H9 (cell line): ENCODE results near the gene MBIP. TPM values are rescaled to one million over a fixed set of nuclear protein-coding genes. Genes with fewer than 3 reads are reported as not detected.

Source experiments
- DNase-seq: peaks from one replicate; pipeline ENCODE4 v3.0.0-alpha.2; 2017
- H2AFZ ChIP-seq: one replicate; pipeline ENCODE4 v1.6.1; 2013; ENCODE audit warnings: mild to moderate bottlenecking, low read length, control low read depth, moderate library complexity
- H2AK5ac ChIP-seq: 2 replicates; pipeline ENCODE4 v1.6.1; 2013; ENCODE audit warnings: low read length, control low read depth, mixed read lengths; ENCODE audit not compliant: insufficient read length
- H2BK120ac ChIP-seq: one replicate; pipeline ENCODE4 v1.6.1; 2013; ENCODE audit warnings: low read depth, mild to moderate bottlenecking, low read length, control low read depth, inconsistent platforms; ENCODE audit not compliant: poor library complexity, severe bottlenecking
- H2BK12ac ChIP-seq: 2 replicates; pipeline ENCODE4 v1.6.1; 2013; ENCODE audit warnings: low read length, control low read depth, mixed read lengths, low read depth; ENCODE audit not compliant: insufficient read length
- H2BK15ac ChIP-seq: 2 replicates; pipeline ENCODE4 v1.6.1; 2013; ENCODE audit warnings: low read depth, low read length, control low read depth
- H2BK20ac ChIP-seq: one replicate; pipeline ENCODE4 v1.6.1; 2013; ENCODE audit warnings: low read depth, mild to moderate bottlenecking, low read length, control low read depth, inconsistent platforms; ENCODE audit not compliant: poor library complexity, severe bottlenecking
- H2BK5ac ChIP-seq: 2 replicates; pipeline ENCODE4 v1.6.1; 2013; ENCODE audit warnings: low read length, control low read depth, mixed read lengths; ENCODE audit not compliant: insufficient read length
- H3K14ac ChIP-seq: 2 replicates; pipeline ENCODE4 v1.6.1; 2013; ENCODE audit warnings: low read length, control low read depth; ENCODE audit not compliant: insufficient read depth
- H3K18ac ChIP-seq: 2 replicates; pipeline ENCODE4 v1.6.1; 2013; ENCODE audit warnings: low read depth, mild to moderate bottlenecking, mixed read lengths, low read length, control low read depth; ENCODE audit not compliant: insufficient read length
- H3K23ac ChIP-seq: 2 replicates; pipeline ENCODE4 v1.6.1; 2013; ENCODE audit warnings: low read length, control low read depth, mixed read lengths, low read depth; ENCODE audit not compliant: insufficient read length
- H3K23me2 ChIP-seq: 2 replicates; pipeline ENCODE4 v1.6.1; 2013; ENCODE audit warnings: low read depth, mild to moderate bottlenecking, mixed read lengths, low read length, control low read depth; ENCODE audit not compliant: insufficient read length, poor library complexity, severe bottlenecking
- H3K27ac ChIP-seq: 2 replicates; pipeline ENCODE4 v1.5.1; 2013; ENCODE audit warnings: low read length, control low read depth, mixed read lengths, low read depth; ENCODE audit not compliant: insufficient read length
- H3K27me3 ChIP-seq: 2 replicates; pipeline ENCODE4 v1.6.1; 2013; ENCODE audit warnings: low read length, control low read depth, inconsistent platforms; ENCODE audit not compliant: insufficient read depth
- H3K4ac ChIP-seq: 2 replicates; pipeline ENCODE4 v1.6.1; 2013; ENCODE audit warnings: low read depth, mild to moderate bottlenecking, control low read depth, inconsistent platforms, low read length, moderate library complexity
- H3K4me1 ChIP-seq: 2 replicates; pipeline ENCODE4 v1.6.1; 2013; ENCODE audit warnings: low read length, control low read depth, inconsistent platforms; ENCODE audit not compliant: insufficient read depth
- H3K4me2 ChIP-seq: 2 replicates; pipeline ENCODE4 v1.6.1; 2013; ENCODE audit warnings: low read length, control low read depth, mixed read lengths; ENCODE audit not compliant: insufficient read length, insufficient read depth
- H3K56ac ChIP-seq: 2 replicates; pipeline ENCODE4 v1.6.1; 2013; ENCODE audit warnings: low read depth, mild to moderate bottlenecking, mixed read lengths, low read length, control low read depth; ENCODE audit not compliant: insufficient read length
- H3K79me1 ChIP-seq: 2 replicates; pipeline ENCODE4 v1.6.1; 2013; ENCODE audit warnings: low read depth, mild to moderate bottlenecking, moderate library complexity, low read length, control low read depth, inconsistent platforms; ENCODE audit not compliant: insufficient read depth, poor library complexity, severe bottlenecking
- H3K79me2 ChIP-seq: 2 replicates; pipeline ENCODE4 v1.6.1; 2013; ENCODE audit warnings: low read length, control low read depth, inconsistent platforms; ENCODE audit not compliant: insufficient read depth
- H3K9ac ChIP-seq: 2 replicates; pipeline ENCODE4 v1.6.1; 2013; ENCODE audit warnings: low read length, control low read depth, mixed read lengths; ENCODE audit not compliant: insufficient read length; ENCODE audit errors: extremely low read depth
- H3K9me3 ChIP-seq: one replicate; pipeline ENCODE4 v1.6.1; 2013; ENCODE audit warnings: low read depth, low read length, inconsistent platforms; ENCODE audit not compliant: control insufficient read depth
- H3T11ph ChIP-seq: one replicate; pipeline ENCODE4 v1.6.1; 2013; ENCODE audit warnings: mild to moderate bottlenecking, low read length, control low read depth, inconsistent platforms
- H4K20me1 ChIP-seq: one replicate; pipeline ENCODE4 v1.6.1; 2013; ENCODE audit not compliant: control insufficient read depth, insufficient read length, insufficient read depth
- H4K5ac ChIP-seq: 2 replicates; pipeline ENCODE4 v1.6.1; 2013; ENCODE audit warnings: low read depth, mild to moderate bottlenecking, mixed read lengths, low read length, control low read depth; ENCODE audit not compliant: insufficient read length
- H4K8ac ChIP-seq: replicated peaks from 2 replicates; pipeline ENCODE4 v1.6.1; 2013; ENCODE audit warnings: low read length, control low read depth, mixed read lengths, low read depth; ENCODE audit not compliant: insufficient read length
- H4K91ac ChIP-seq: 2 replicates; pipeline ENCODE4 v1.6.1; 2013; ENCODE audit warnings: low read depth, mild to moderate bottlenecking, moderate library complexity, mixed read lengths, low read length, control low read depth; ENCODE audit not compliant: insufficient read length
- H3K27ac Mint-ChIP-seq, 3 experiments: 2 replicates in 2 of 3; 3 replicates in 1 of 3; pipeline ENCODE4 v1.8.0; 2020 to 2021; ENCODE audit warnings: mixed read lengths in 3 of 3, mild to moderate bottlenecking in 1 of 3, moderate library complexity in 1 of 3
- H3K27me3 Mint-ChIP-seq: 2 replicates; pipeline ENCODE4 v1.8.0; 2021; ENCODE audit warnings: low read depth, mild to moderate bottlenecking, moderate library complexity, mixed read lengths
- H3K36me3 Mint-ChIP-seq, 3 experiments: 2 replicates in 2 of 3; 3 replicates in 1 of 3; pipeline ENCODE4 v1.8.0; 2020 to 2021; ENCODE audit warnings: low read depth in 3 of 3, mixed read lengths in 3 of 3; ENCODE audit not compliant: insufficient read depth in 1 of 3
- H3K4me1 Mint-ChIP-seq, 2 experiments: 2 replicates each; pipeline ENCODE4 v1.8.0; 2020; ENCODE audit warnings: mixed read lengths in 2 of 2
- H3K4me3 Mint-ChIP-seq, 2 experiments: 2 replicates in 1 of 2; 3 replicates in 1 of 2; pipeline ENCODE4 v1.8.0; 2020 to 2021; ENCODE audit warnings: mild to moderate bottlenecking in 2 of 2, mixed read lengths in 2 of 2, moderate library complexity in 1 of 2
- H3K9me3 Mint-ChIP-seq, 2 experiments: 2 replicates in 1 of 2; 3 replicates in 1 of 2; pipeline ENCODE4 v1.8.0; 2020; ENCODE audit warnings: mild to moderate bottlenecking in 2 of 2, mixed read lengths in 2 of 2, moderate library complexity in 1 of 2
- WGBS: extraction: QIAGEN DNeasy Blood & Tissue Kit; methylation state at CpG from one replicate; pipeline ENCODE4 v1.1.7; 2013; ENCODE audit warnings: missing lambda C conversion rate, low lambda C conversion rate, mixed read lengths; ENCODE audit not compliant: insufficient read length; ENCODE audit errors: extremely low coverage; 5-methylcytosine and 5-hydroxymethylcytosine counted together
- total RNA-seq: library from RNA; stranded (reverse); gene quantifications from 2 replicates; pipeline ENCODE4 v1.2.1, GENCODE V29; 2021
- TF ChIP-seq, protein P1 (sequence below): fragments of 200-600 bp; sonication (generic); conservative IDR thresholded peaks from 3 replicates; pipeline ENCODE4 v1.8.0; 2021; ENCODE audit warnings: antibody characterized with exemption, mild to moderate bottlenecking

Gene MBIP
- total RNA-seq, 1 experiment from 2014 or later, result 29.6 TPM

- Histone ChIP-seq H2BK5ac (no peak overlapping the region), H3K4me2 (no peak overlapping the region), H4K20me1 (no peaks in the 10 kb centered on the region), H3K4me1 (peaks cover 15% of the 10 kb centered on the region), H4K8ac (no peak overlapping the region), H4K91ac (no peak overlapping the region), H3K4ac (no peak overlapping the region), H2BK15ac (no peak overlapping the region), H3K27ac (no peak overlapping the region), H3K79me1 (no peaks in the 10 kb centered on the region), H3K27me3 (no peaks in the 10 kb centered on the region; the same call in 1 of the 2 replicates), H3K14ac (no peak overlapping the region), H2BK20ac (no peak overlapping the region), H3K23ac (no peak overlapping the region), H2AK5ac (no peak overlapping the region), H3K56ac (no peak overlapping the region), H3T11ph (no peak overlapping the region), H2BK12ac (no peak overlapping the region), H2AFZ (no peak overlapping the region), H3K9me3 (no peaks in the 10 kb centered on the region), H3K23me2 (peaks cover 6% of the 10 kb centered on the region), H3K9ac (no peak overlapping the region), H4K5ac (no peak overlapping the region), H3K18ac (no peak overlapping the region), H3K79me2 (no peaks in the 10 kb centered on the region), H2BK120ac (no peak overlapping the region)
- TF ChIP-seq, protein P1, sequence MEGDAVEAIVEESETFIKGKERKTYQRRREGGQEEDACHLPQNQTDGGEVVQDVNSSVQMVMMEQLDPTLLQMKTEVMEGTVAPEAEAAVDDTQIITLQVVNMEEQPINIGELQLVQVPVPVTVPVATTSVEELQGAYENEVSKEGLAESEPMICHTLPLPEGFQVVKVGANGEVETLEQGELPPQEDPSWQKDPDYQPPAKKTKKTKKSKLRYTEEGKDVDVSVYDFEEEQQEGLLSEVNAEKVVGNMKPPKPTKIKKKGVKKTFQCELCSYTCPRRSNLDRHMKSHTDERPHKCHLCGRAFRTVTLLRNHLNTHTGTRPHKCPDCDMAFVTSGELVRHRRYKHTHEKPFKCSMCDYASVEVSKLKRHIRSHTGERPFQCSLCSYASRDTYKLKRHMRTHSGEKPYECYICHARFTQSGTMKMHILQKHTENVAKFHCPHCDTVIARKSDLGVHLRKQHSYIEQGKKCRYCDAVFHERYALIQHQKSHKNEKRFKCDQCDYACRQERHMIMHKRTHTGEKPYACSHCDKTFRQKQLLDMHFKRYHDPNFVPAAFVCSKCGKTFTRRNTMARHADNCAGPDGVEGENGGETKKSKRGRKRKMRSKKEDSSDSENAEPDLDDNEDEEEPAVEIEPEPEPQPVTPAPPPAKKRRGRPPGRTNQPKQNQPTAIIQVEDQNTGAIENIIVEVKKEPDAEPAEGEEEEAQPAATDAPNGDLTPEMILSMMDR, result no peak
- no peak overlapping the region for H3K27ac Mint-ChIP-seq
- peaks cover 17% of the 10 kb centered on the region for H3K27me3 Mint-ChIP-seq
- H3K9me3 Mint-ChIP-seq, result no peaks in the 10 kb centered on the region; a peak in 1 of 5 replicates
- H3K36me3 Mint-ChIP-seq, result no peaks in the 10 kb centered on the region
- H3K4me3 Mint-ChIP-seq, result no peak overlapping the region
- no CpG with 5 or more reads among the region's 1 CpG for WGBS
- no peak for DNase-seq
- peaks cover 80 to 81% of the 10 kb centered on the region in 2 experiments for H3K4me1 Mint-ChIP-seq
These were observed 49.2 kb downstream of the MBIP start for GRCh38 chr14:36271222-36271621.
